Mucosa of rectum (tissue), 2 donors: ENCODE results near the gene IGF2R.
"Not testable (repeated sequence)": the region's sequence is repeated elsewhere in the genome, so short reads cannot be mapped to it uniquely, and the experiment has no call there.

Source experiments
- H3K27ac ChIP-seq, 2 donors: one replicate each; pipeline ENCODE4 v1.7.0; 2013; ENCODE audit warnings: inconsistent platforms in 2 of 2, low read depth in 2 of 2, low read length in 2 of 2
- H3K27me3 ChIP-seq, 2 donors: one replicate each; pipeline ENCODE4 v1.7.0; 2013; ENCODE audit warnings: low read length in 2 of 2; ENCODE audit not compliant: control insufficient read depth in 2 of 2, insufficient read depth in 2 of 2
- H3K36me3 ChIP-seq, 2 donors: one replicate each; pipeline ENCODE4 v1.7.0; 2013; ENCODE audit warnings: low read length in 2 of 2; ENCODE audit not compliant: control insufficient read depth in 2 of 2, insufficient read depth in 2 of 2
- H3K4me1 ChIP-seq, 2 donors: one replicate each; pipeline ENCODE4 v1.7.0; 2013; ENCODE audit warnings: low read length in 2 of 2, mild to moderate bottlenecking in 1 of 2; ENCODE audit not compliant: control insufficient read depth in 2 of 2, insufficient read depth in 2 of 2
- H3K4me3 ChIP-seq, 2 donors: one replicate each; pipeline ENCODE4 v1.7.0; 2013; ENCODE audit warnings: low read length in 2 of 2
- H3K9ac ChIP-seq, 2 donors: one replicate each; pipeline ENCODE4 v1.7.0; 2013; ENCODE audit warnings: low read length in 2 of 2, low read depth in 1 of 2, mild to moderate bottlenecking in 1 of 2
- H3K9me3 ChIP-seq, 2 donors: one replicate each; pipeline ENCODE4 v1.7.0; 2013; ENCODE audit warnings: low read length in 2 of 2; ENCODE audit not compliant: control insufficient read depth in 2 of 2
- donor health status: healthy.
- donor health status: Normal muscosa, but diverticular disease.

Gene IGF2R

DNA sequence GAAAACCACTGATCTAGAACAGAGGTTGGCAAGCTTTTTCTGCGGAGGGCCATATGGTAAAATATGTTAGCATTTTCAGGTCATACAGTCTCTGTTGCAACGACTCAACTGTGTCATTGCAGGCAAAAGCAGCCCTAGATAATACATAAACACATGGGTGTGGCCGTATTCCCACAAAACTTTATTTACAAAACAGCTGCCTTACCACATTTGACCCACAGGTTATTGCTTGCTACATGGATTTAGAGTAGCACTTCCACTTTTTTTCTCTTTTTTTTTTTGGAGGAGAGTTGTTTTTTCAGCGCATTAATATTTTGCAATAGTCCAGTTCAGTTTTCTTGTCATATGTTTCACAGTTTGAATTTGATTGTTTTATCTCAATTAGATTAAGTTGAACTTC, 2.5 kb upstream of the IGF2R start:
- H3K4me1 ChIP-seq: peaks cover 11 to 13% of the 10 kb centered on the region in 2 donors
- H3K9me3 ChIP-seq: no peaks in the 10 kb centered on the region
- H3K36me3 ChIP-seq: no peaks in the 10 kb centered on the region
- no peak overlapping the region for H3K27ac ChIP-seq
- no peaks in the 10 kb centered on the region for H3K27me3 ChIP-seq
- no peak overlapping the region for H3K9ac ChIP-seq
- H3K4me3 ChIP-seq: no peak overlapping the region

DNA sequence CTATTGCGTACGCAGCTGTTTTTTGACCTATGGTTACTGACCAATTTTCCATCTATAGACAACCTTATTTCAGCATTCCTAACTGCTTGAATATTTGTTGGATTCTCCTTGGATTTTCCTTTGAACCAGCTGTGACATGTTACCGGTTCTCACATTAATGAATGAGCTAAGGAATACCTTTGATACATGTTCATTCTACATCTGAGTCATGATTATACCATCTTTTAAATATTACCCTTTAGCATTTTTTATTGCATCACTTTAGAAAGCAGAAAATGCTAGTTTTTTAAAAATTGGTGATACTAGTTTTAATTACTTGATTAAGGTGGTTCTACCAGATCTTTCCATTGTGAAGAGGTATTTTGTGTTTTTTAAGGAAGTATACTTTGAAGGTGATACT, 1.9 kb upstream of the IGF2R start:
- Histone ChIP-seq H3K36me3 (no peaks in the 10 kb centered on the region), H3K4me1 (peaks cover 11 to 13% of the 10 kb centered on the region in 2 donors), H3K27ac (no peak overlapping the region), H3K9me3 (no peaks in the 10 kb centered on the region), H3K9ac (no peak overlapping the region), H3K4me3 (no peak overlapping the region), H3K27me3 (no peaks in the 10 kb centered on the region)

GRCh38 chr6:159967621-159968020, 1.3 kb upstream of the IGF2R start:
- H3K36me3 ChIP-seq, H3K27ac ChIP-seq, H3K9ac ChIP-seq, H3K27me3 ChIP-seq, H3K4me3 ChIP-seq, H3K9me3 ChIP-seq: not testable (repeated sequence)
- H3K4me1 ChIP-seq: peaks cover 12 to 13% of the 10 kb centered on the region in 2 donors

DNA sequence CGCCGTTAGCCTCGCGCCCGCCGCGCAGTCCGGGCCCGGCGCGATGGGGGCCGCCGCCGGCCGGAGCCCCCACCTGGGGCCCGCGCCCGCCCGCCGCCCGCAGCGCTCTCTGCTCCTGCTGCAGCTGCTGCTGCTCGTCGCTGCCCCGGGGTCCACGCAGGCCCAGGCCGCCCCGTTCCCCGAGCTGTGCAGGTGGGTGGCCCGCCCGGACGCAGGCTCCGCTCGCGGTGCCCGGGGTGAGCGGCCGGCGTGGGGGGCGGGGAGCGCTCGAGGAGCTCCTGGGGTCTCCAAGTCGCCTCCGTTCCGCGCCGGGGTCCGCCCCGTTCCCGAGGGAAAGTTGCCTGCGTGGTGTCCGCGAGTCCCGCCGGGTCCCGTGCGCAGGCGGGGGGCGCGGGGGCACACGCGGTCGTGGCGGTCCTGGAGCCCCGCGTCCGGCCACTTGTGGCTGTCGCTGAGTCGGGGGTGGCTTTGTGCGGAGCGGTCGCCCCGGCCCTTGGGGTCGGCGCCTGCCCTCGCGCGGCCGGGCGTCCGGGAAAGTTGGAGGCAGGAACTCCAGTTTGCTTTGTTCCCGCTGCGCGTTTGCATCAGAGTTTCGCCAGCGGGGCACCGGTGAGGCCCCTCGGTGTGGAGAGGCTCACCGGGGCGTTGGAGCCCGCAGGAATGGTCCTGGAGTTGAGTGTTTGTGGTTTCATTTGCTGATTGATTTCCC, 476 bp downstream of the IGF2R start:
- H3K4me3 ChIP-seq: peak overlapping the region; percentile 79 to 80

DNA sequence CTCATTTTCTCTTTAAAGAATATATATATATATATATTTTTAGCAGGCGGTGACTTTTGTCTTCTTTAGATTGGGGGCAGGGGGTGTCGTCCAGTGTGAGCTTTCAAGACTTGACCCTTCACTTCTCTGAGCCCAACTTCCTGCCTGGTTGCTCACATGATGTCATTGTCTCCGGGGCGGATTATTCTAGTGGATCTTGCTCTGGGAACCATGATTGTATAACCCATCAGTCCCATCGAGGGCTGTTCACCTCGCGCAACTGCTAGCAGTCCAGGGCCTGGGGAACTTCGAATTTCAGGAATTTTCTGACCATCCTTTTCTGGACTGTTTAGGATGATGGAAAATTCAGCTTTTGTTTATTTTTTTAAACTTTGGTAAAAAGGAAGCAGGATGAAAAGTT, 1.0 kb downstream of the IGF2R start:
- no peaks in the 10 kb centered on the region for H3K9me3 ChIP-seq
- H3K4me3 ChIP-seq: peak overlapping the region; percentile 79 to 80
- H3K9ac ChIP-seq: peak overlapping the region; percentile 77 to 97
- H3K4me1 ChIP-seq: peaks cover 16% of the 10 kb centered on the region in 2 donors
- H3K36me3 ChIP-seq: no peaks in the 10 kb centered on the region
- H3K27ac ChIP-seq: peak overlapping the region; percentile 81 to 85
- H3K27me3 ChIP-seq: no peaks in the 10 kb centered on the region

More for the DNA sequence above, 476 bp downstream of the IGF2R start:
- H3K9ac ChIP-seq: peak overlapping the region; percentile 77 to 97
- H3K9me3 ChIP-seq: no peaks in the 10 kb centered on the region
- peak overlapping the region; percentile 81 to 85 for H3K27ac ChIP-seq
- H3K36me3 ChIP-seq: no peaks in the 10 kb centered on the region
- peaks cover 16% of the 10 kb centered on the region in 2 donors for H3K4me1 ChIP-seq
- H3K27me3 ChIP-seq: no peaks in the 10 kb centered on the region

DNA sequence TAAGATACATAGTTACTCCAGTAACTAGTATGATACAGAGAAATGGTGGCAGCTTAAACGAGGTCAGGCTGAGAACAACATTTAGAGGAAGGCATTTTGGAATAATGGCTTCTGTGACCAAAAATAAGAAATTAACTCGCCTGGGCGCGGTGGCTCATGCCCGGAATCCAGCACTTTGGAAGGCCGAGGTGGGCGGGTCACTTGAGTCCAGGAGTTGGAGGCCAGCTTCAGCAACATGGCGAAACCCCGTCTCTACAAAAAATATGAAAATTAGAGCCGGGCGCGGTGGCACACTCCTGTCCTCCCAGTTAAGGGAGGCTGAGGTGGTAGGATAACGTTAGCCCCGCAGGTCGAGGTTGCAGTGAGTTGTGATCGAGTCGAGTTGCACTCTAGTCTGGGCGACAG, 1.8 kb downstream of the IGF2R start:
- Histone ChIP-seq H3K4me3 (peak overlapping the region in 1 of 2 donors; percentile 79), H3K27me3 (no peaks in the 10 kb centered on the region), H3K9ac (peak overlapping the region in 1 of 2 donors; percentile 97), H3K4me1 (peaks cover 16% of the 10 kb centered on the region in 2 donors), H3K27ac (no peak overlapping the region), H3K9me3 (no peaks in the 10 kb centered on the region), H3K36me3 (no peaks in the 10 kb centered on the region)

- Histone ChIP-seq H3K4me1 (peaks cover 16% of the 10 kb centered on the region in 2 donors), H3K27ac (no peak overlapping the region), H3K9me3 (no peaks in the 10 kb centered on the region), H3K27me3 (no peaks in the 10 kb centered on the region), H3K9ac (no peak overlapping the region), H3K4me3 (no peak overlapping the region), H3K36me3 (no peaks in the 10 kb centered on the region)
Measured at GRCh38 chr6:159971341-159972178, 2.7 kb downstream of the IGF2R start.

DNA sequence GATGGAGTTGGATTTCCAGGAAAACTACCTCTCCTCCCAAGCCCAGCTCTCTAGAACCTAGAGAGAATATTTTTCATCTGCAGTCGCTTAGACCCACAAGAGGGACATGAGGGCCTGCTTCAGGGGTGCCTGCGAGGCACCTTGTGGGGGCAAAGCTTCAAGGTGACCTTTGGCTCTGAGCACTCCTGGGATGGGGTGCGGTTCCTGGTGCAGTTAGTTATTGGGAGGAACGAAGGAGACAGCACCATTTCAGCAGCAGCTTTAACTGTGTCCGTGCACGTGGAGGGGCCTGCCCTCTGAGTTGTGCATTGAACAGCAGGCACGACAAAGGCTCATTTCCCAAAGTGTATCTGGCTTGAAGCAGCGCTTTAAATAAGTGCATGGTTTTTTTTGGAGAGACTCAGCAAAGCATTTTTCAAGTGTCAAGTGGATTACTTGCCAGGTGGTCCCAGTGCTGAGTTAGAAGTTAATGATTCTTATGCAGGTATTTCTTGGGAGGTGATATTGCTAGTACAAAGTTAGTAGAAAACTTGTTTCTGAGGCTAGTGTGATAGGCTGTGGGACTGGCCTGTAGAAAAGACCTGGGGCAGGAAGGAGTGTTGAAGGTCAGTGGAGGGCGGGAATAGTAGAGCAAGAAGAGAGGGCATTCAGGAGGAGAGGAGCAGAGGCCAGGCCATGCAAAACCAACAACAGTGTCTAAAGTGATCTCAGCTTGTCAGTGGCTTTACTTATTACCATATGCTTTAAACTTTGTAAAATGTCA, 3.8 kb downstream of the IGF2R start:
- Histone ChIP-seq H3K9me3 (no peaks in the 10 kb centered on the region), H3K9ac (no peak overlapping the region), H3K4me1 (peaks cover 22 to 27% of the 10 kb centered on the region in 2 donors), H3K27me3 (no peaks in the 10 kb centered on the region), H3K4me3 (no peak overlapping the region), H3K36me3 (no peaks in the 10 kb centered on the region), H3K27ac (no peak overlapping the region)

DNA sequence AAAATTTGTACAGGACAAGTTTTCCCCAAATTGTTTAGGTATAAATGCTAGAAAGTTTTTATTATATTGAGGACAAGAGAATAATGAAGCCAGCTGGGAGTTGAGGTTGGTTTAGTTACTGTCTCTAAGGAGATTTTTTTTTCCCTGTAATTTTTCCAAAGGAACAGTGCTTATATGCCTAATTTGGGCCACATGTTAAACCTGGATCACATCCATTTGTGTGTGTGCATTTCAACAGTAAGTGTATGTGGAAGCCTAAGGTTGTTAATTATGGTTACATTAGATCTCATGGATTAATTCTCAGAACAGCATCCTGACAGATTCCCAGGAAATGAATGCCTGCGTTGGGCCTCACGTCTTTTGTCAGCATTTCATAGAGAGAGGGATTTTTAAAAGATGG, 4.5 kb downstream of the IGF2R start:
- Histone ChIP-seq H3K9ac (no peak overlapping the region), H3K36me3 (no peaks in the 10 kb centered on the region), H3K4me3 (no peak overlapping the region), H3K4me1 (peaks cover 27 to 30% of the 10 kb centered on the region in 2 donors), H3K27ac (no peak overlapping the region), H3K9me3 (no peaks in the 10 kb centered on the region), H3K27me3 (no peaks in the 10 kb centered on the region)

DNA sequence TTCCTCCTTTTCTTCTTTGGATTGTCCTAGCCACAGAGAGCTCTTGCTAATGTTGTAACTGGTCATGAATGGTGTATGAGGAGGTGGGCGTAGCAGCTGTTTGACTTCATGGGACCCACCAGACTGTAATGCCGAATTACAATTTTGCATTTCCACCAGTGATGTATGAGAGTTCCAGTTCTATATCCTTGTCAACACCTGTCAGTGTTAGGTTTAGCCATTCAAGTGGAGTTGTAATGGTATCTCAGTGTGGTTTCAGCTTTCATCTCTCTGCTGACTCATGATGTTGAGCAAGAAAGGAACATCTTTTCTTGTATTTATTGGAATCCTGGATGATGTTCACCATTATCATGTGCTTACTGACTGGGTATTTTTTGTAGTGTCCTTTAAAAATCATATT, 5.1 kb downstream of the IGF2R start:
- Histone ChIP-seq H3K4me1 (peaks cover 31 to 34% of the 10 kb centered on the region in 2 donors), H3K27me3 (no peaks in the 10 kb centered on the region), H3K27ac (no peak overlapping the region), H3K9me3 (no peaks in the 10 kb centered on the region), H3K36me3 (no peaks in the 10 kb centered on the region), H3K4me3 (no peak overlapping the region), H3K9ac (no peak overlapping the region)
